ENCODE measurements around the gene ASTN2.

The ASTN2 gene

GRCh38 chr9:116646661-116647514 is 768.0 kb downstream of the ASTN2 start:
- TF ChIP-seq CTCF (conservative IDR thresholded peaks at IDR 0.05; ENCODE audit: low read depth, low read length): peak; percentile 57
- Histone ChIP-seq H2AFZ (ENCODE audit: low read depth) (no peak overlapping the region), H3K27me3 (ENCODE audit: insufficient read depth, low read depth) (no peaks in the 10 kb centered on the region), H3K4me1 (ENCODE audit: low read depth, poor library complexity, severe bottlenecking) (no peaks in the 10 kb centered on the region), H3K4me3 (IDR thresholded peaks at IDR 0.05; ENCODE audit: insufficient read depth, low read depth, low read length) (no peak overlapping the region), H3K79me2 (ENCODE audit: insufficient read depth, low read depth) (no peaks in the 10 kb centered on the region), H3K4me2 (no peak overlapping the region), H4K20me1 (ENCODE audit: insufficient read depth) (no peaks in the 10 kb centered on the region), H3K9ac (no peak overlapping the region), H3K36me3 (ENCODE audit: insufficient read depth) (no peaks in the 10 kb centered on the region), H3K27ac (no peak overlapping the region)

GRCh38 chr9:116644091-116644688 is 770.7 kb downstream of the ASTN2 start:
- Histone ChIP-seq H4K20me1 (ENCODE audit: insufficient read depth) (no peaks in the 10 kb centered on the region), H3K4me2 (no peak overlapping the region), H3K4me1 (ENCODE audit: low read depth, poor library complexity, severe bottlenecking) (no peaks in the 10 kb centered on the region), H3K4me3 (IDR thresholded peaks at IDR 0.05; ENCODE audit: insufficient read depth, low read depth, low read length) (no peak overlapping the region), H3K27ac (no peak overlapping the region), H2AFZ (ENCODE audit: low read depth) (no peak overlapping the region), H3K27me3 (ENCODE audit: insufficient read depth, low read depth) (no peaks in the 10 kb centered on the region), H3K36me3 (ENCODE audit: insufficient read depth) (no peaks in the 10 kb centered on the region), H3K9ac (no peak overlapping the region), H3K79me2 (ENCODE audit: insufficient read depth, low read depth) (no peaks in the 10 kb centered on the region)
- no peak for TF ChIP-seq CTCF (conservative IDR thresholded peaks at IDR 0.05; ENCODE audit: low read depth, low read length)

- Histone ChIP-seq H3K27me3 (ENCODE audit: insufficient read depth, low read depth) (no peaks in the 10 kb centered on the region), H3K36me3 (ENCODE audit: insufficient read depth) (no peaks in the 10 kb centered on the region), H3K4me3 (IDR thresholded peaks at IDR 0.05; ENCODE audit: insufficient read depth, low read depth, low read length) (no peak overlapping the region), H4K20me1 (ENCODE audit: insufficient read depth) (no peaks in the 10 kb centered on the region), H2AFZ (ENCODE audit: low read depth) (no peak overlapping the region), H3K79me2 (ENCODE audit: insufficient read depth, low read depth) (no peaks in the 10 kb centered on the region), H3K27ac (no peak overlapping the region), H3K9ac (no peak overlapping the region), H3K4me2 (no peak overlapping the region), H3K4me1 (ENCODE audit: low read depth, poor library complexity, severe bottlenecking) (no peaks in the 10 kb centered on the region)
- no peak for TF ChIP-seq CTCF (conservative IDR thresholded peaks at IDR 0.05; ENCODE audit: low read depth, low read length)
These were observed 771.2 kb downstream of the ASTN2 start for GRCh38 chr9:116643691-116644090.

- H3K36me3 ChIP-seq (ENCODE audit: insufficient read depth): no peaks in the 10 kb centered on the region
- H4K20me1 ChIP-seq (ENCODE audit: insufficient read depth): no peaks in the 10 kb centered on the region
- H3K79me2 ChIP-seq (ENCODE audit: insufficient read depth, low read depth): no peaks in the 10 kb centered on the region
- no peak overlapping the region for H3K4me3 ChIP-seq (IDR thresholded peaks at IDR 0.05; ENCODE audit: insufficient read depth, low read depth, low read length)
- H2AFZ ChIP-seq (ENCODE audit: low read depth): no peak overlapping the region
- H3K4me2 ChIP-seq: no peak overlapping the region
- TF ChIP-seq CTCF (conservative IDR thresholded peaks at IDR 0.05; ENCODE audit: low read depth, low read length): no peak
- H3K9ac ChIP-seq: no peak overlapping the region
- no peak overlapping the region for H3K27ac ChIP-seq
- no peaks in the 10 kb centered on the region for H3K27me3 ChIP-seq (ENCODE audit: insufficient read depth, low read depth)
- H3K4me1 ChIP-seq (ENCODE audit: low read depth, poor library complexity, severe bottlenecking): no peaks in the 10 kb centered on the region
These were observed 773.4 kb downstream of the ASTN2 start for GRCh38 chr9:116641292-116642059.
